ENCODE measurements around the gene MYO16.

- no peak for TF ChIP-seq CTCF (IDR thresholded peaks at IDR 0.05; ENCODE audit: low read depth, low read length, poor library complexity, severe bottlenecking)
- no peak for TF ChIP-seq EZH2phosphoT487 (IDR thresholded peaks at IDR 0.05; ENCODE audit: borderline replicate concordance, low read length)
Measured at GRCh38 chr13:109150696-109151095, 521.3 kb downstream of the MYO16 start.
